Gastroesophageal sphincter (tissue), 4 donors: ENCODE results near the gene BSG. TPM values are rescaled to one million over a fixed set of nuclear protein-coding genes. Genes with fewer than 3 reads are reported as not detected.

ENCODE experiments used
- ATAC-seq: fragments of 150-250 bp; one replicate; pipeline ENCODE4 v1.9.1; 2016; ENCODE audit warnings: mild to moderate bottlenecking, moderate library complexity
- H3K27ac ChIP-seq, 4 donors: fragments of 200-600 bp; sonication (generic) in 3 of 4; 1 replicate in 3 of 4; 2 replicates in 1 of 4; pipeline ENCODE4 v1.5.1; 2016 to 2019
- H3K27me3 ChIP-seq: fragments of 200-600 bp; sonication (generic); one replicate; pipeline ENCODE4 v1.5.1; 2019
- H3K36me3 ChIP-seq, 2 donors: fragments of 200-600 bp; sonication (generic); one replicate each; pipeline ENCODE4 v1.5.1; 2019; ENCODE audit warnings: control low read depth in 1 of 2
- H3K4me1 ChIP-seq, 3 donors: fragments of 200-600 bp; sonication (generic); 1 replicate in 2 of 3; 2 replicates in 1 of 3; pipeline ENCODE4 v1.5.1; 2016 to 2019; ENCODE audit warnings: control low read depth in 2 of 3
- H3K4me3 ChIP-seq, 2 donors: fragments of 200-600 bp; sonication (generic); one replicate each; pipeline ENCODE4 v1.5.1; 2019; ENCODE audit warnings: mild to moderate bottlenecking in 1 of 2, moderate library complexity in 1 of 2
- H3K9me3 ChIP-seq, 3 donors: fragments of 200-600 bp; sonication (generic); one replicate each; pipeline ENCODE4 v1.5.1; 2017 to 2019; ENCODE audit warnings: control low read depth in 2 of 3
- EP300 ChIP-seq: sonication (generic); formaldehyde crosslinking; IDR thresholded peaks from one replicate; pipeline ENCODE4 v1.6.1; 2017; ENCODE audit warnings: antibody characterized with exemption, mild to moderate bottlenecking
- POLR2A ChIP-seq, 2 donors: fragments of 450-650 bp; IDR thresholded peaks; one replicate each; pipeline ENCODE4 v1.6.1; 2017; ENCODE audit warnings: antibody characterized with exemption in 2 of 2, mild to moderate bottlenecking in 2 of 2, moderate library complexity in 1 of 2
- POLR2AphosphoS5 ChIP-seq: sonication (generic); formaldehyde crosslinking; IDR thresholded peaks from one replicate; pipeline ENCODE4 v1.6.1; 2017; ENCODE audit warnings: antibody characterized with exemption
- WGBS, 2 donors: methylation state at CpG; one replicate each; pipeline ENCODE4 v1.1.5; 2018; ENCODE audit warnings: low coverage in 1 of 2; 5-methylcytosine and 5-hydroxymethylcytosine counted together
- total RNA-seq, 4 donors: library from RNA; depleted of rRNA; stranded (reverse); fragments of >200 nt; gene quantifications; one replicate each; pipeline ENCODE4 v1.1.0, GENCODE V29; 2016
- TF ChIP-seq, protein P1 (sequence below), 4 experiments: fragments of 200-600 bp in 2 of 4; fragments of 450-650 bp in 2 of 4; sonication (generic) in 1 of 4; IDR thresholded peaks; one replicate each; pipeline ENCODE4 v1.5.1; 2017 to 2019; ENCODE audit warnings: antibody characterized with exemption in 4 of 4, mild to moderate bottlenecking in 2 of 4, moderate library complexity in 2 of 4

Gene BSG
- total RNA-seq, 4 donors from 2014 or later: 347 to 450 (median 384) TPM

DNA sequence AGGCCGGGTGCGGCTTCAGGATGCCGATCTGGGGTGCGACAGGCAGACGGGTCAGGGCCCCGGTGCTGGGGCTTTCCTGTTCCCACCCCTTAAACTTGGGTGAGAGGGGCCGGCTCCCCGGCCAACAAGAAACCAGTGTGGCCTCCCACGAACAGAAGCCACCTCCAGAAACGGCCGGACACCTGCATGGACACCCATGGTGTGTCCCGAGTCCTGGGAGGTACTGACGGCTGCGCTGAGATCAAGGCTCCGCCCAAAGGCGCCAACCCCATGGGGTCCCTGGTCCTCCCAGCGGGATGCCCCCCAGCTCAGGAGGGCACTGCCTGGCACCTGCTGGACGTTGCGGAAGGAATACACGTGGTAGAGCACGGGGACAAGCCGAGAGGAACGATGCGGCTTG lies 49.4 kb downstream of the BSG start:
- TF ChIP-seq, protein P1, sequence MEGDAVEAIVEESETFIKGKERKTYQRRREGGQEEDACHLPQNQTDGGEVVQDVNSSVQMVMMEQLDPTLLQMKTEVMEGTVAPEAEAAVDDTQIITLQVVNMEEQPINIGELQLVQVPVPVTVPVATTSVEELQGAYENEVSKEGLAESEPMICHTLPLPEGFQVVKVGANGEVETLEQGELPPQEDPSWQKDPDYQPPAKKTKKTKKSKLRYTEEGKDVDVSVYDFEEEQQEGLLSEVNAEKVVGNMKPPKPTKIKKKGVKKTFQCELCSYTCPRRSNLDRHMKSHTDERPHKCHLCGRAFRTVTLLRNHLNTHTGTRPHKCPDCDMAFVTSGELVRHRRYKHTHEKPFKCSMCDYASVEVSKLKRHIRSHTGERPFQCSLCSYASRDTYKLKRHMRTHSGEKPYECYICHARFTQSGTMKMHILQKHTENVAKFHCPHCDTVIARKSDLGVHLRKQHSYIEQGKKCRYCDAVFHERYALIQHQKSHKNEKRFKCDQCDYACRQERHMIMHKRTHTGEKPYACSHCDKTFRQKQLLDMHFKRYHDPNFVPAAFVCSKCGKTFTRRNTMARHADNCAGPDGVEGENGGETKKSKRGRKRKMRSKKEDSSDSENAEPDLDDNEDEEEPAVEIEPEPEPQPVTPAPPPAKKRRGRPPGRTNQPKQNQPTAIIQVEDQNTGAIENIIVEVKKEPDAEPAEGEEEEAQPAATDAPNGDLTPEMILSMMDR (IDR thresholded peaks at IDR 0.05): no peak
- TF ChIP-seq POLR2AphosphoS5 (no peak), POLR2A (IDR thresholded peaks at IDR 0.05) (no peak), EP300 (no peak)
- 80% methylated on average over 6 of the region's 24 CpGs; no CpG with 5 or more reads in 1 of the 2 donors for WGBS, 2 donors
- Histone ChIP-seq H3K4me1 (no peaks in the 10 kb centered on the region), H3K27ac (no peak overlapping the region), H3K9me3 (no peaks in the 10 kb centered on the region), H3K36me3 (peaks cover 0 to 95% of the 10 kb centered on the region in 2 donors), H3K27me3 (peaks cover 18% of the 10 kb centered on the region), H3K4me3 (no peak overlapping the region)
- no peak for ATAC-seq

DNA sequence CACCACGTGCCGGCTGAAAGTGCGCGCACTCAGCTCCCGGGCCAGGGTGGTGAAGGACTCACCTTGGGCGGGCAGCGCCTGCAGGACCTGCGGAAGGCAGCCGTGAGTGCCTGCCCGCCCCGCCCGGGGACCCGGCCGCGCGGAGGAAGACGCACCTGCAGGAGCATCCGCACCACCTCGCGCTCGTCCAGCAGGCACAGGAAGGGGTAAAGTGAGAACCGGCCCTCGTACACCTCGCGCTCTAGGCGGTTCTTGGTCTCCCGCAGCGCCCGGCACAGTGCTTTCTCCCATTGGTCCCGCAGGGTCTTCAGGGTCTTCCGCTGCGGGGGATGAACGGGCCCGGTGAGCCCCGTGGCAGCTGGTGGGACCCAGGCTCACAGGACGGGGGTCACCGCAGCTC lies 50.3 kb downstream of the BSG start:
- WGBS, 2 donors: no CpG with 5 or more reads among the region's 37 CpGs
- Histone ChIP-seq H3K27ac (no peak overlapping the region), H3K4me3 (no peak overlapping the region), H3K27me3 (peaks cover 9% of the 10 kb centered on the region), H3K36me3 (peaks cover 0 to 93% of the 10 kb centered on the region in 2 donors), H3K9me3 (no peaks in the 10 kb centered on the region), H3K4me1 (no peaks in the 10 kb centered on the region)
- TF ChIP-seq, protein P1 (IDR thresholded peaks at IDR 0.05): no peak
- no peak for TF ChIP-seq POLR2AphosphoS5
- no peak for TF ChIP-seq POLR2A (IDR thresholded peaks at IDR 0.05)
- TF ChIP-seq EP300: no peak
- ATAC-seq: no peak

DNA sequence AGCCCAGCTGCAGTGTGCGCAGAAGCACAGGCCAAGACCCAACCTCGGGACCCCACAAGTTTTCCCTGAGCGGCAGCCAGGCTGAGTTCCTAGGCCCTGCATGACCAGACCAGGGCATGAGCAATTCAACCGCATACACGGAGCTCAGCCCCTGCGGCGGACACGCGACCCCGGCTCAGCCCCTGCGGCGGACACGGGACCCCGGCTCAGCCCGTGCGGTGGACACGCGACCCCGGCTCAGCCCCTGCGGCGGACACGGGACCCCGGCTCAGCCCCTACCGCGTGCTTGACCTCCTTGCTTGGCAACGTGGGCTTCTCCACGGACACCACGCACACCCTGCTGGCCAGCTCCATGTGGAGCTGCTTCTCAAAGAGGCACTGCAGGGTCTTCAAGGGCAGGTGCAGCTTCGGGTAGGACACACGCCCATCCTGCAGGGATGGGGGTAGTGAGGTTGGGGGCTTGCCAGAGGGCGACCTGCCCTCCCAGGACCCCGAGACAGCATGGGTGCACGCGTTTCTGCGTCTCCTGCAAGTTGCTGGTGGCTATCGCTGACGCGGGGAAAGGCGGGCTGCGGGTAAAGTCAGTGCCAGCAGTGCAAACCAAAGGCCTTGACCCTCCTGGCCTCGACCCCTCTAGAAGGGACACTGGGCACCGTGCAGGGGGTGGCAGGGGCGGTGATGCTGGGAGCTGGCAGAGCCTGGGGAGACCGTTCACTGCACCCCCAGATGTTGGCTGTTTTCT lies 51.0 kb downstream of the BSG start:
- H3K4me3 ChIP-seq: no peak overlapping the region
- no peaks in the 10 kb centered on the region for H3K9me3 ChIP-seq
- no peak for TF ChIP-seq EP300
- TF ChIP-seq, protein P1 (IDR thresholded peaks at IDR 0.05): no peak
- no peak for TF ChIP-seq POLR2AphosphoS5
- ATAC-seq: no peak
- peaks cover 3% of the 10 kb centered on the region for H3K27me3 ChIP-seq
- peak overlapping the region in 1 of 4 donors; percentile 38 for H3K27ac ChIP-seq
- peaks cover 0 to 93% of the 10 kb centered on the region in 2 donors for H3K36me3 ChIP-seq
- 83 to 93% methylated on average over 1 to 3 of the region's 44 CpGs for WGBS, 2 donors
- no peaks in the 10 kb centered on the region for H3K4me1 ChIP-seq

DNA sequence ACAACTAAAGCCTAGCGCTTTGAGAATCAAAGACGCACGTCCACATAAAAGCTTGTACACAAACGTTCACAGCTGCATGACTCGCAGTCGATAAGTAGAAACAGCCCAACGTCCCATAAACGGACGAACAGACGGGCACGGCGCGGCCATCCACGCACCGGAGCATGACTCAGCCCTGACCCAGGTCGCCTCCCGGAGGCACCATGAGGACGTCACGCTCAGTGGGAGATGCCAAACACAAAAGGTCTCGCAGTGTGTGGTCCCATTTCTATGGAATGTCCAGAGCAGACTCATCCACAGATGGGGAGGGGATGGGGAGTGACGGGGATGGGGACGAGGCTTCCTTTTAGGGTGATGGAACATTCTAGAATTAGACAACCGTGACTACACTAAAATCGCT lies 51.6 kb downstream of the BSG start:
- no peaks in the 10 kb centered on the region for H3K9me3 ChIP-seq
- H3K27ac ChIP-seq: no peak overlapping the region
- peaks cover 0 to 1% (median 0%) of the 10 kb centered on the region in 3 donors for H3K4me1 ChIP-seq
- no peaks in the 10 kb centered on the region for H3K27me3 ChIP-seq
- no peak overlapping the region for H3K4me3 ChIP-seq
- 70 to 72% methylated on average over 8 to 24 of the region's 24 CpGs for WGBS, 2 donors
- H3K36me3 ChIP-seq: peaks cover 0 to 93% of the 10 kb centered on the region in 2 donors
- no peak for ATAC-seq
- TF ChIP-seq, protein P1 (IDR thresholded peaks at IDR 0.05): no peak
- TF ChIP-seq POLR2A (IDR thresholded peaks at IDR 0.05) (no peak), EP300 (no peak), POLR2AphosphoS5 (no peak)

DNA sequence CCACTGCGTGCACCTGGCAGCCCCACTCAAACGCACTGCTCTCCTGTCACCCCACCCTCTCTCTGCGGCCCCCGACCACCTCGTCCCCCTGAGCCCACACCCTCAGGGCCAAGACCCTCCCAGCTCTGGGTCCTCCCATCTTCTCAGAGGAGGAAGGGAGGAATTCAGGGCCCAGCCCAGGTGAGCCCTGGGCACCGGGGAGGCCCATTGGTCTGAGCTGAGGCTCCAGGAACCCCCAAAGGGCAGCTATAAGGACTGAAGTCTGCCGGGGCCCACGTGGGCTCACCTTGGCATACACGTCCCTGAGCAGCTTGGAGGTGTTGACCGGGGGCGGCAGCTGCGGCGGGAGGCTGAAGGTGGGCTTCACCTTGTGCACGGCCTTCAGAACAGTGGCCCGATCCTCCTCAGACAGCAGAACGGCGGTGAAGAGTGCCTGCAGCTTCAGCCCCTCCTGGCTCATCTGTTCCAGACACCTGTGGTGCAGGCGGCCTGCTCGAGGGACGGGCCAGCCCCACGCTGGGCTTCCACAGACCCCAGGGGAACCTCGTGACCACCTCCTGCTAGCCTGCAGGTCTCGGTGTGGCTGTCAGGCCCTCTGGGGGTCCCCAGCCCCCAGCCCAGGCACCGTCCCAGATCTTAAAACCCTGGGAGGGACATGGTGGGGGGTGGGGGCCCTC lies 52.2 kb downstream of the BSG start:
- no peaks in the 10 kb centered on the region for H3K27me3 ChIP-seq
- H3K36me3 ChIP-seq: peaks cover 0 to 93% of the 10 kb centered on the region in 2 donors
- no peak overlapping the region for H3K4me3 ChIP-seq
- peak overlapping the region in 1 of 4 donors; percentile 17 for H3K27ac ChIP-seq
- no peaks in the 10 kb centered on the region for H3K9me3 ChIP-seq
- peaks cover 0 to 7% (median 0%) of the 10 kb centered on the region in 3 donors for H3K4me1 ChIP-seq
- no peak for TF ChIP-seq EP300
- ATAC-seq: no peak
- WGBS, 2 donors: 83 to 100% methylated on average over 1 to 2 of the region's 24 CpGs
